HUES64 (cell line): ENCODE measurements around the gene MICU1.
"Not testable (repeated sequence)": the region's sequence is repeated elsewhere in the genome, so short reads cannot be mapped to it uniquely, and the experiment has no call there.

Experiments used
- H3K27ac ChIP-seq: 2 replicates; pipeline ENCODE4 v1.7.0; 2013; ENCODE audit warnings: low read depth, low read length, inconsistent platforms
- H3K27me3 ChIP-seq: 2 replicates; pipeline ENCODE4 v1.6.1; 2013; ENCODE audit warnings: mild to moderate bottlenecking, low read length; ENCODE audit not compliant: insufficient read depth
- H3K36me3 ChIP-seq: 2 replicates; pipeline ENCODE4 v1.6.1; 2013; ENCODE audit warnings: mild to moderate bottlenecking, low read length; ENCODE audit not compliant: insufficient read depth
- H3K4me1 ChIP-seq: 2 replicates; pipeline ENCODE4 v1.6.1; 2013; ENCODE audit warnings: mild to moderate bottlenecking, low read length, moderate library complexity; ENCODE audit not compliant: insufficient read depth
- H3K4me3 ChIP-seq: 2 replicates; pipeline ENCODE4 v1.5.1; 2013; ENCODE audit warnings: mild to moderate bottlenecking, low read length, moderate library complexity
- H3K9ac ChIP-seq: 2 replicates; pipeline ENCODE4 v1.6.1; 2013; ENCODE audit warnings: mild to moderate bottlenecking, low read depth, low read length
- H3K9me3 ChIP-seq: 2 replicates; pipeline ENCODE4 v1.6.1; 2013; ENCODE audit warnings: low read depth, low read length; ENCODE audit not compliant: insufficient read depth
- WGBS: fragments of 150-250, 120-280 bp; methylation state at CpG from one replicate; pipeline ENCODE4 v1.1.7; 2013; ENCODE audit warnings: missing lambda C conversion rate; 5-methylcytosine and 5-hydroxymethylcytosine counted together

The MICU1 gene

DNA sequence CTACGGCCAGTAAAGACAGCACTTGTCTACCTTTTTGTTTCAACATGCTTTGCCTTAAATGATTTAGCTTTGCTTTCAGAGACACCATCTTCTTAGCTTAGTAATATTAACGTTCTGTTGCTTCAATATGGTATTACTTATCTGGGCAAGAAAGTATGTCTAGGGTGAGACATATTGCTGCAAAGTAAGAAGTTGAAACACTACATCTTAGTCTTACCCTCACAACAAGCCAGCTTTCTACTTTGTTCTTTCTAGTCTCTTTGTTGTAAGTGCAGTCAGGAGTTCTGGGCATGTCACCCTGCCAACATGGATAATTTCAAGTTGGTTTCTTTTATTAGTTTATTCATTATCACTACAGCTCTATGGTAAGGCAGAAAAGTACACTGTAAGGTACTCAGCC lies 148.4 kb downstream of the MICU1 start:
- Histone ChIP-seq H3K9ac (no peak overlapping the region), H3K36me3 (peaks cover 24% of the 10 kb centered on the region), H3K27ac (no peak overlapping the region), H3K4me3 (no peak overlapping the region), H3K9me3 (no peaks in the 10 kb centered on the region), H3K4me1 (no peaks in the 10 kb centered on the region), H3K27me3 (no peaks in the 10 kb centered on the region)
- WGBS, result 97% methylated on average over 2 of the region's 2 CpGs

DNA sequence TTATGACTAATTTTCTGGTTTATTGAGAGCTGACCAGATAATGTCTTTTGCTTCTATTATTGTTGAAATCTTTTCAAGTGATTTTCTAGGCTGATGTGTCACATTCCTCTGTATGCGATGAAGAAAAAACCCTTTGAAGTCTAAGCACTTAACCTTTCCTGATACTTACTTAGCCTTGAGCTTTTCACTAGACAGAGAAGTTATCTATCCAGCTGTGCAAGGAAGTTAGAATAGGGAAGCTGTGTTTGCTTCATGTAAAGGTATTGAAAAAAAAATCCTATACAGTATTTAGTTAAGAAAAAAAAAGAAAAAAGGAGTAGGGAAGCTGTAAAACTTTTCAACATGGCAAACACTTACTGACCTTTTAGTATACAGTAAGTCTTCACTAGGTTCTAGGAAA lies 153.6 kb downstream of the MICU1 start:
- Histone ChIP-seq H3K4me3 (no peak overlapping the region), H3K36me3 (peaks cover 24% of the 10 kb centered on the region), H3K27me3 (no peaks in the 10 kb centered on the region), H3K9me3 (no peaks in the 10 kb centered on the region), H3K27ac (no peak overlapping the region), H3K9ac (no peak overlapping the region), H3K4me1 (no peaks in the 10 kb centered on the region)
- 88% methylated on average over 1 of the region's 1 CpG for WGBS

GRCh38 chr10:72470666-72471065 lies 155.2 kb downstream of the MICU1 start:
- H3K9me3 ChIP-seq, result no peaks in the 10 kb centered on the region
- H3K4me3 ChIP-seq, result no peak overlapping the region
- H3K4me1 ChIP-seq, result no peaks in the 10 kb centered on the region
- H3K27ac ChIP-seq, result no peak overlapping the region
- no peak overlapping the region for H3K9ac ChIP-seq
- WGBS, result no CpG with 5 or more reads among the region's 1 CpG
- H3K27me3 ChIP-seq, result no peaks in the 10 kb centered on the region
- peaks cover 15% of the 10 kb centered on the region for H3K36me3 ChIP-seq

DNA sequence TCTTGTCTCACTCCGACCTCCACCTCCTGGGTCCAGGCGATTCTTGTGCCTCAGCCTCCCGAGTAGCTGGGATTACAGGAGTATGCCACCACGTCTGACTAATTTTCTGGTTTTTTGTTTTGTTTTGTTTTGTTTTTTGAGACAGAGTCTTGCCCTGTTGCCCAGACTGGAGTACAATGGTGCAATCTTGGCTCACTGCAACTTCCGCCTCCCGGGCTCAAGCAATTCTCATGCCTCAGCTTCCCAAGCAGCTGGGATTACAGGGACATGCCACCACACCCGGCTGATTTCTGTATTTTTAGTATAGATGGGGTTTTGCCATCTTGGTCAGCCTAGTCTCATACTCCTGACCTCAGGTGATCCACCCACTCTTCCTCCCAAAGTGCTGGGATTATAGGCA lies 158.8 kb downstream of the MICU1 start:
- not testable (repeated sequence) for H3K9me3 ChIP-seq, H3K4me1 ChIP-seq, H3K36me3 ChIP-seq, H3K27me3 ChIP-seq, H3K9ac ChIP-seq, H3K4me3 ChIP-seq, H3K27ac ChIP-seq
- WGBS, result 94% methylated on average over 7 of the region's 7 CpGs

GRCh38 chr10:72466018-72466417 lies 159.9 kb downstream of the MICU1 start:
- Histone ChIP-seq H3K4me3 (no peak overlapping the region), H3K36me3 (no peaks in the 10 kb centered on the region), H3K9me3 (no peaks in the 10 kb centered on the region), H3K4me1 (no peaks in the 10 kb centered on the region), H3K27ac (no peak overlapping the region), H3K27me3 (no peaks in the 10 kb centered on the region), H3K9ac (no peak overlapping the region)
- WGBS, result 92% methylated on average over 3 of the region's 4 CpGs

- Histone ChIP-seq H3K27me3 (no peaks in the 10 kb centered on the region), H3K4me1 (no peaks in the 10 kb centered on the region), H3K4me3 (no peak overlapping the region), H3K9ac (no peak overlapping the region), H3K36me3 (no peaks in the 10 kb centered on the region), H3K9me3 (no peaks in the 10 kb centered on the region), H3K27ac (no peak overlapping the region)
- 91% methylated on average over 1 of the region's 2 CpGs for WGBS
Observed at GRCh38 chr10:72464438-72464837, 161.4 kb downstream of the MICU1 start.

GRCh38 chr10:72462261-72462660 lies 163.6 kb downstream of the MICU1 start:
- no peak overlapping the region for H3K9ac ChIP-seq
- no peak overlapping the region for H3K27ac ChIP-seq
- no peaks in the 10 kb centered on the region for H3K4me1 ChIP-seq
- no peak overlapping the region for H3K4me3 ChIP-seq
- no peaks in the 10 kb centered on the region for H3K9me3 ChIP-seq
- 75% methylated on average over 1 of the region's 3 CpGs for WGBS
- no peaks in the 10 kb centered on the region for H3K27me3 ChIP-seq
- no peaks in the 10 kb centered on the region for H3K36me3 ChIP-seq

DNA sequence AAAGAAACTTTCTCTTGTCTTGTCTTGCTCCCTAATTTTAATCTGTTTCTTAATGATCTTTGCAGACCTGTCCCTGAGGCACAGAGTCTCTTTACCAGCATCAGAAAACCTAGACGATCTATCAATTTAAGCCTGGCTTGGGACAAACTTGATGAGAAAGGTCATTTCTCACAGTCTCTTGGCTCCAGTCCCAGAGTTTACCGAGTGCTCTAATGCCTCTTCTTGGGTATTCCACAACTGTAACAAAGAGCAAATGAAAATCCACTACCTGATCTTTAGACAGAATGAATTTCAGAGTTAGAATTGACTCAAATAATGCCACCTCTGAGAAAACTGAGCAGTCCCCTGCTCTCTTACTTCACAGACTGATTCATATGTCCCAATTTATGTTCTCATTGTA lies 164.8 kb downstream of the MICU1 start:
- Histone ChIP-seq H3K9me3 (no peaks in the 10 kb centered on the region), H3K27me3 (no peaks in the 10 kb centered on the region), H3K4me3 (no peak overlapping the region), H3K27ac (no peak overlapping the region), H3K9ac (no peak overlapping the region), H3K4me1 (no peaks in the 10 kb centered on the region), H3K36me3 (no peaks in the 10 kb centered on the region)
- 86% methylated on average over 2 of the region's 2 CpGs for WGBS

DNA sequence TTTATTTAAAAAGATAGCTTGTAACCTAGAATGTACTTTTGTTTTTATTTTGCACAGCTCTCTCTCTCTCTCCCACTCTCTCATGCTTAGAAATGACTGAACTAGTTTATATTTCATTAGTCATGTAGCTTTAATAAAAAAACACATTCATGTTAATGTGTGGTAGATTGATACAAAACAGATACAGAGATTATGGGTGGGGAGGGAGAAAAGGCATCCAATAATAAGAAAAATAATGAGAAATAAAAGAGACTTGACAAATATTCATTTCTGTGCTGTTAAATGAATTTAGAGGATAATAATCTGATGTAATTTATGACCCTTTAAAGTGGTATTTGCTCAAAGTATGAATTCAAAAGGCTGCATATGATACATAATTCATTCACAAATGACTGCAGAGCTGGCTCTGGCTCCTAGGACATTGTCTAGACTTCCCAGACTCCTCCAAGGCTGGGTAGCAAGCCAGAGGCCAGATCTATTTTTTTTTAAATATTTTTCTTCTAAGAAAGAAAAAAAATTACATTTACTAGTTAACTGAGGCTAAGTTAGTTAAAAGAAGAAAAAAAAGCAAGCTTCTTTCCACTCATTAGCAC lies 165.5 kb downstream of the MICU1 start:
- Histone ChIP-seq H3K4me1 (no peaks in the 10 kb centered on the region), H3K27ac (no peak overlapping the region), H3K27me3 (no peaks in the 10 kb centered on the region), H3K36me3 (no peaks in the 10 kb centered on the region), H3K4me3 (no peak overlapping the region), H3K9ac (no peak overlapping the region), H3K9me3 (no peaks in the 10 kb centered on the region)

GRCh38 chr10:72459301-72459700 lies 166.6 kb downstream of the MICU1 start:
- no peaks in the 10 kb centered on the region for H3K27me3 ChIP-seq
- no peak overlapping the region for H3K4me3 ChIP-seq
- H3K36me3 ChIP-seq, result no peaks in the 10 kb centered on the region
- no peaks in the 10 kb centered on the region for H3K4me1 ChIP-seq
- H3K27ac ChIP-seq, result no peak overlapping the region
- 86% methylated on average over 2 of the region's 3 CpGs for WGBS
- H3K9me3 ChIP-seq, result no peaks in the 10 kb centered on the region
- H3K9ac ChIP-seq, result no peak overlapping the region

DNA sequence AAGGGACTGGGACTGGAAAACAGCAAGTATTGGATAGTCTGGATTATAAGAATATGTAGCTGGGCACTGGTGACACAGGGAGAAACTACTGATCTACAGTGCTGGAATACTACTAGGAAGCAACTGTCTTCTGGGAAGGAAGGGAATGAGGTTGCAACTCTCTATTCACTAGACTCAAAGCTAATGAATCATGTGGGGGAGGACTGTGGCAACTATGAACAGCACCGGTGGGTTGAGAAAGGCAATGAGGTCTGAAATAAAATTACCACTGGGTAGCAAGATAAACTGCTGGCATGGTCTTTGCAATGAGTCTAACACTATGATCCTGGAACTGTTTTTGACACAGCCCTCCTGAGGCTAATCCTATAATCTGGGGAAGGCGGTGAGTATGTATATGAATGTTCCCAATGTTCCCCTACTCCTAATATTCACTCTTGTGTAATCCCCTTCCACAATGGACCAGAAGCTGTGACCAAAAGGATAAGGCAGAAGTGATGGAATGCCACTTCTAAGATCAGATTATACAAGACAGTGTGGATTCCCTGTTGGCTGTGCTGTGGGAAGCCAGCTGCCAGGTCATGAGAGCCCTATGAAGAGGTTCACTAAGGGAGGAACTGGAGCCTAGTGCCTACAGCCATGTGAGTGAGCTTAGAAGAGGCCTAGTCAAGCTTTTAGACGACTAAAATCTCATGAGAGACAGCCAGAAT lies 169.8 kb downstream of the MICU1 start:
- 88% methylated on average over 1 of the region's 3 CpGs for WGBS

More for the DNA sequence above, 169.8 kb downstream of the MICU1 start:
- Histone ChIP-seq H3K27me3 (no peaks in the 10 kb centered on the region), H3K4me1 (no peaks in the 10 kb centered on the region), H3K4me3 (no peak overlapping the region), H3K9ac (no peak overlapping the region), H3K9me3 (no peaks in the 10 kb centered on the region), H3K27ac (no peak overlapping the region), H3K36me3 (no peaks in the 10 kb centered on the region)
